ENCODE results near the gene FZD2.
"Not testable (repeated sequence)": the region's sequence is repeated elsewhere in the genome, so short reads cannot be mapped to it uniquely, and the experiment has no call there.

Gene FZD2

GRCh38 chr17:44584443-44584842 is 27.2 kb downstream of the FZD2 start:
- no peak for DNase-seq

GRCh38 chr17:44585315-44585714 is 28.0 kb downstream of the FZD2 start:
- DNase-seq: no peak

GRCh38 chr17:44587339-44587738 is 30.1 kb downstream of the FZD2 start:
- DNase-seq: no peak

DNA sequence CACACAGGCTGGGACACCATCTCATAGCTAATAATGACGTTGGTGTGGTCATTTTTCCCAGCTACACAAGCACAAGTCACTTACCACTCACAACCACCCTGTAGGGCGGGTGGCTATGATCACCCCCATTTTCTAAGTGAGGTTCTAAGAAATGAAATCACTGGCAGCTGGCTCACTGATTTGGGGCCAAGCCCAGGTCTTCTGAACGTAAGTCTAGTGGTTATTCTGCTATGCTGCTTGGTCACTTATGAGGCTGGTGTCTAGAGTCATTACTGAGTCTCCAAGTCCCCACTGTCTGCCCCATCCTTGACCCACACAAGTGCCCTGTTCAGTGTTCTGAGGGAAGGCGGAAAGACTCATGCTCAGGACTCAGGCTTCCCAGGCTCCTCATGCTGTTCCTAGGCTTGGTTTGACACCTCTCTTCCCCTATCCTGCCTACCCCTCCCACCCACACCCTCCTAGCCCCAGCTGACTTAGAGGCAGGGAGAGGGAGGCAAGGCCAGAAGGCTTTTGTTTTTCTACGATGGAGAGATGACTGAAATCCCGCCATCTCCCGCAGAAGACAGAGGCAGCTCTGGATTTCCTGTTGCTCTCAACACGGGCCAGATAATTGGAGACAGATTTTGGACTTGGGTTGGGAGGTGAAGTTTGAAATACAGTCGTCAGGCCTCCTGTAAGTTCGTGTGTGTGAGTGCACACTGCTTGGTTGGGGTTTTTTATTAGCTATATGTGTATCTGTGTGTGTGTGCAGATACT is 32.2 kb downstream of the FZD2 start:
- no peak for DNase-seq

DNA sequence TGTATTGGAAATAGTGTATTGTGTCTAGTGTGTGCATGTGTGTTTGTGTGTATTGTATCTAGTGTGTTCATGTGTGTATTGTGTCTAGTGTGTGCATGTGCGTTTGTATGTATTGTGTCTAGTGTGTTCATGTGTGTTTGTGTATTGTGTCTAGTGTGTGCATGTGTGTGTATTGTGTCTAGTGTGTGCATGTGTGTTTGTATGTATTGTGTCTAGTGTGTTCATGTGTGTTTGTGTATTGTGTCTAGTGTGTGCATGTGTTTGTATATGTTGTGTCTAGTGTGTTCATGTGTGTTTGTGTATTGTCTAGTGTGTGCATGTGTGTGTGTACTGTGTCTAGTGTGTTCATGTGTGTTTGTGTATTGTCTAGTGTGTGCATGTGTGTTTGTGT is 32.8 kb downstream of the FZD2 start:
- not testable (repeated sequence) for DNase-seq

DNA sequence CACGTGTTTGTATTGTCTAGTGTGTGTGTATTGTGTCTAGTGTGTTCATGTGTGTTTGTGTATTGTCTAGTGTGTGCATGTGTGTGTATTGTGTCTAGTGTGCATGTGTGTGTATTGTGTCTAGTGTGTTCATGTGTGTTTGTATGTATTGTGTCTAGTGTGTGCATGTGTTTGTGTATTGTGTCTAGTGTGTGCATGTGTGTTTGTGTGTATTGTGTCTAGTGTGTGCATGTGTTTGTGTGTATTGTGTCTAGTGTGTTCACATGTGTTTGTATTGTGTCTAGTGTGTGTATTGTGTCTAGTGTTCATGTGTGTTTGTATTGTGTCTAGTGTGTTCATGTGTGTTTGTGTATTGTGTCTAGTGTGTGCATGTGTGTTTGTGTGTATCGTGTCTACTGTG is 33.5 kb downstream of the FZD2 start:
- not testable (repeated sequence) for DNase-seq

DNA sequence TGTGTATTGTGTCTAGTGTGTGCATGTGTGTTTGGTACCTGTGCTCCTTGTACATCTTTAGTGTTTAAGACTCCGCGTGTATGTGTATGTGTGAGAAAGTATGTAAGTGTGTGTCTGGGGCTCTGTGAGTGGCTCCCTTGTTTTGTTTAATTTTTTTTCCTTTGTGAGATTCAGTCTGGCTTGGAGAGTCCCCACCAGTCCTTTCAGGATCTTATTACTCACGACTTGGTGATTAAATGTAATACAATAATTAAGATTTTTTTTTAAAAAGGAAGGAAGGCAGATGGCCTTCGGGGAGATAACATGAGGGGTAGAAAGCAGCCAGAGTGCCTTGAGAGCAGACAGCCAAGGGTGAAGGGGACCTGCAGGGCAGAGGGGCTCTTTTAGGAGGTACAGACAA is 33.9 kb downstream of the FZD2 start:
- DNase-seq: no peak

- no peak for DNase-seq
These were observed 35.9 kb downstream of the FZD2 start for GRCh38 chr17:44593156-44593555.

DNA sequence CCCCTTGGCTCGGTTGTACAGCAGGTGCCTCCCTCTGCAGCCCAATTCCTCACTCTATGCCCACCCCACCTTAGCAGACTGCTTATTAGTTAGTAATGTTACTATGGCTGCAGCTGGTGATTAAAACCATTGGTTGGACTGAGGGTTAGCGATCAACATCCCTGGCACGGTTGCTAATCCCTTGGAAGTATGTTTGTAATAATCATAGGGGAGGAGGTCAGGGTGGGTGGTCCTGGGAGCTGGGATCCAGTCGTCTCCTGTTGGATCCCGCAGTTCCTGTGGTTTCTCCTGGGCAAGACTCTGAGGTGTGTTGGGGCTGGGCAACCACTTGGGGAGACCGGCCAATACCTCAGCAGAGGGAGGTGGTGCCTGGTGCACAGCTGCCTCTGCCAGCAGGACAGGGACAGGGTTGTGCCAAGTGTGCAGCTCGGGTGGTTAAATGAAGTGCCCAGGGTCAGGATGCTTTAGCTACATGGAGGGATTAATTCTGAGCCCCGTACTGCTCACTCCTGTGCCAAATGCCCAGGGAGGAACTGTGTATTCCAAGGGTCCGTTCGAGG is 38.0 kb downstream of the FZD2 start:
- no peak for DNase-seq

DNA sequence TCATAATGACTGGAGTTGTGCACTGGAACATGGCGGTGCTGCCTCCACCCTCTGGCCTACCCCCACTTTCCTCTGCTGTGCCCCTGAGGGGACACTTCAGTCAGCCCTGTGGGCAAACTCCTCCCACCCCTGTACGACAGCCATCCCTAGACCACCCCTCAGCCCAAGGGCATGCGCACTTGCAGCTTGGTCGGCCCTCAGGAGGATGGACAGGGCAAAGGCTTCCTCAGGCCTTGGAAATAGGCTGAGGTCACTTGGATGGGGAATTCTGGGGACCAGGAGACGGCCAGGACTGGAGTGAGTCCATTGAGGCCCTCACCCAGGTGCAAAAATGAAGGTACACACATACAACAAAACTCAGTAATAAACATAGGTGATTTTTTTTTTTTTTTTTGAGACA is 41.0 kb downstream of the FZD2 start:
- DNase-seq: no peak

DNA sequence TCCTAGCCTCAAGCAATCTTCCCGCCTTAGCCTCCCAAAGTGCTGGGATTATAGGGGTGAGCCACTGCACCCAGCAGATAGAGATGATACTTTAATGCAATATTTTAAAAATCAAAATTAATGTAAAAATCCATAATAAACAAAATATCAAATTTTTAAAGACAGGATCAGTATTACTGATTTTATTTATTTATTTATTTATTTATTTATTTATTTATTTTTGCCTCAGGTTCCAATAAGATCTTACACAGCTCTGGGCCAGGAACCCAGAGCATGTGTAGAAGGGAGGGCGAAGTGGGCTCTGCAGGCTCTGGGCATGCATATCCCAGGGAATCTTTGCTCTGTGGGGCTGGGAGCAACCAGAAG is 41.6 kb downstream of the FZD2 start:
- no peak for DNase-seq

DNA sequence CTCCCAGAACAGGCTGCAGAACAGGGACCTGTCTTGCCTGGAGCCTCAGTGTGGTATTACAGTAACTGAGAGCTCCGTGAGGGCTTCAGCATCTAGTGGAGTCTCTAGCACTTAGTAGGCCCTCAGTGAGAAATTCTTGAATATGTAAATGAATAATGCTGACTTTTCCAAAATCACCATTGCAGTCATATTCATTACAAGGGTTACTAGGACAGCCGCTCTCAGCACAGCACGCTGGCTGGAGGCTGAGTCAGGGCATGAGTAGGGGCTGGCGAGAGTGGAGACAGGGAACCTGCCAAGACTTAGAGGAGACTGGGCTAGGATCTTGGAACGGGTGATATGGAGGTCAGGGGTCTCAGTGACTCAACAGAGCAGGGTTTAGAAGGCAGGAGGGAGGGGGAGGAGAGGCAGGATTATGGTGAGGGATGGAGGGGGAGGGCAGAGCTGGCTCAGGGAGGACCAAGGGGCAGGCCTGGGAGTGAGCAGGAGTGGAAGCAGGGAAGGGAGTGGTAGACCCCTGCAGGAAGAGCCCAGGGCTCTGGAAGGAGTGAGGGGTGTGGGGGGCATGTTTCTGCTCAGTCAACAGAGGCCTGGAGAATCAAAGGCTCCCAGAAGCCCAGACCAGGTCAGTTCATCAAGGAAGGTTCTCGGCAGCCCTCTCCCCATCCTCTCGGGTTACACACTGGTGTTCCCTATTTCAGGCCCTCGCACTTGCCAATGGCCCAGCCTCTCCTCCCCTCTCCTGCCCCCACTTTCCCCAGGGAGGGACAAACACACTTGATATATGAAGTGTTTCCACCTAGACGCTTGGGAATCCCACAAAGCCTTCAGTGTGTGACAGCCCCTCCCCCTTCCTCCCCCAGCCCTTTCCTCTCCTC is 42.3 kb downstream of the FZD2 start:
- no peak for DNase-seq

DNA sequence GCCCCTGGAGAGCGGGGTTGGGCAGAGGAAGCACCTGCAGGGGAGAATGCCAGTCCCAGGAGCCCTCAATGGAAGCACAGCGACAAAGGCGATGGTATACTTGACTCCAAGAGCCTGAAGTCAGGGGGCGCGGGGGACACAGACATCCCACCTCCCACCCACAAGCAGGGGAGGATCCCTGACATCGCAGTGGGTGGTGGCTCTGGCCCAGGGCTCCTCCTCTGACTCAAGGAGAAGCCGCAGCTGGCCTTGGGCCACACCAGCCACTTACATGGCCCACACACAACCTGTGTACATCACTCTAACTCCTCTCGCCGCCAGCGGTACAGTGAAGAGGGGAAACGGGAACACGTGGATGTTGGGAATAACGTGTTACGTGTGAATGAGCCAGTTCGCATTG is 44.3 kb downstream of the FZD2 start:
- no peak for DNase-seq

- no peak for DNase-seq
These were observed 44.7 kb downstream of the FZD2 start for GRCh38 chr17:44601973-44602372.

GRCh38 chr17:44602390-44602789 is 45.1 kb downstream of the FZD2 start:
- no peak for DNase-seq

DNA sequence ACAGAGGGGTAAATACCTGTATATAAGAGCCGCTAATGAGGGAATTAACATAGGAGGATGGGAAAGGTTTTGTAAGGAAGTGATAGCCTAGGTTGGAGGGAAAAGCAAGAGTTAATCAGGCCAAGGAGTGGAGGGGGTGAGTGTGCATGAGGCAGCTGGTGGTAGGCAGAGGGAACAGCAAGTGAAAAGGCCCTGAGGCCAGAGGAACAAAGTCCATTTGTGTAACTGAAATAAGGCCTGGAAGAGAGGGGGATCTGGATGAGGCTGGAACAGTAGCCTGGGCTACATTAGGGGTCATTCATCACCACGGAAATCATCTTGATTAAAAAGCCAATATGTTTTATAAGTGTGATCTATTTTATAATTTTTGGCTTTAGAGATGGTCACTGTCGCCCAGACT is 45.7 kb downstream of the FZD2 start:
- DNase-seq: no peak

DNA sequence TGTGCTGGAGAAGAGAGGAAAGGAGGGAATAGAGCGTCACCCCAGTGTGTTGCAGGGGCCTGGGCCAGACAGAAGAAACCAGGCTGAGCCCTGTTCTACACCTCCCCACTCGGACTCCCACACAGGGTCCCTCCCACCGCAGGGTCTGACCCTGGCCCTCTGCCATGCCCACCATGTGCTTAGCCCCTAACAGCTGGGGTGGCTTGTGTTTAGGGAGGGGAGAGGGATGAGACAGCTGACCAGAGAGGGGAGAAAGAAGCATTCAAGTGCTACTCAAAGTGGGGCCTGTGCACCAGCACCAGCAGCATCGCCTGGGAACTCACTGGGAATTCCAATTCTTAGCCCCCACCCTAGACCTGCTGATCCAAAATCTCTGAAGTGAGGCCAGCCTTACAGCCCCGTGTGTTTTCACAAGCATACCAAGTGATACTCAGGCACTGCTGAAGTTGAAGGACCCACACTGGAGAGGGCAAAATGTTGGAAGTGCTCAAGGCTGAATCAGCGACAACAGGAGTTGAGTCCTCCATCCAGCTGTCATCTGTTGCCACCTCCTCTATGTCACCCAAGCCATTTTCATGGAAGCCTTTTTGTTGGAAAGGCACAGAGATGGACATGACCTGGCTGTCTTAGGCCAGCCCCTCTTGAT is 47.0 kb downstream of the FZD2 start:
- no peak for DNase-seq

- no peak for DNase-seq
These were observed 47.6 kb downstream of the FZD2 start for GRCh38 chr17:44604768-44605485.

DNA sequence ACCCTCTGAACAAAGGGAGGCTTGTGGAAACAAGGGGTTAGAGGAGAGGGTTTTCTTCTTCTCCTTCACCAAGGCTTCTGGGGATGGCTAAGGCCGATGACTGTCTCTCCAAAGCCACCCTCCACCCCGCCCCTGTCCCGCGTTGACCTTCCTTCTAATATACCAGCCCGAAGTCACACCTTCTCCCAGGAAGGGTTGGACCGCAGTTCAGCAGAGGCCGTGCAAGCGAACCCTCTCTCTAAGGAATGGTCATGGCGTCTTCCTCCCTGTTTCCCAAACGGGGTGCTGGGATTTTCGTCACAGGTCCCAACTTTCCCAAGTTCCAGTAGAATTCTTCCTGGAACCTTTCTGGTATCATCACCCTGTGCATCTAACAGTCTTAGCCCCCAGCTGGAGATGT is 49.4 kb downstream of the FZD2 start:
- no peak for DNase-seq

DNA sequence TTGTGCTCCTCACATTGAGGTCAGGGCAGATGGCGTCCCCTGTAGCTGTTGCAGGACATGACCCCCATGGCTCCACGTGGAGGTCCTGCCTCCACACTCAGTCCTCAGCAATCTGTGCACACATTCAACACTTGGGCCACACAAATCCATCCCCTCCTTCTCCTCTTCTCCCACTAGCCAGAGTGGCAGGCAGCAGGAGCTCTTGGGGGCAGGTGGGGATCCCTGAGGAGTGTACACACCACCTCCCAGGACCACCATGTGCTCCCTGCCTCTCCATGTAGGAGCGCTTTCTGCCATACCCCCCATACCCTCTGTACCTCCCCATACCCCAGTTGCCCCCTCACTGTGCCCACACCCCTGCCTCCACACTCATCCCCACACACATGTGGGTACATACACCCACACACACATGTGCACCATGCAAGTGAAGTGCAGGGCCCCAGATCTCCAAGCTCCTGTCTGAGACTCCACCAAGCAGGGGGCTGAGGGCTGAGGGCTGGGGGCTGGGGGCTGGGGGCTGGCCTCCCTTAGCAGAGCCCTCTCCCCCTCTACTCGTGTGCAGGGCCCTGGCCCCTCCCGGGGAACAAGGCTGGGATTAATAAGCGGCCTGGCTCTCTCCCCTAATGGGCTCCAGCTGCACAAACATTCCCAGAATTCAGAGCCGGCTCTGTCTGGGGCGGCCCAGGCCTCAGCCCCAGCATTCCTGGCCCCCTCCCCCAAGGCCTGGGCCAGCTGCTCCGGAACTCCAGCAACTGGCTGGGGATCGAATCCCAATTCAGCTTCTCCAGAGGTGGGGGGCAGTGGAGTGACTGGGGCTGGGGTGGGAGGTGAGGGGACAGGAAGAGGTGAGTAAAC is 50.8 kb downstream of the FZD2 start:
- DNase-seq: no peak

GRCh38 chr17:44608727-44609435 is 51.6 kb downstream of the FZD2 start:
- DNase-seq: no peak

All from activated gamma-delta T cell treated with Interleukin-2 at 50 U/mL for 16 hours (primary cell).